ENCODE data around the gene LGALSL. TPM values are rescaled to one million over a fixed set of nuclear protein-coding genes. Genes with fewer than 3 reads are reported as not detected.
A peak's percentile ranks its signal among the peaks of the same experiment; 100 is the strongest.

The LGALSL gene
- total and polyA plus RNA-seq, 2 of the 13 experiments (the other 11 are each of a cell fraction or from before 2014, with no cell fraction given) = 15.4 to 20.0 TPM

DNA sequence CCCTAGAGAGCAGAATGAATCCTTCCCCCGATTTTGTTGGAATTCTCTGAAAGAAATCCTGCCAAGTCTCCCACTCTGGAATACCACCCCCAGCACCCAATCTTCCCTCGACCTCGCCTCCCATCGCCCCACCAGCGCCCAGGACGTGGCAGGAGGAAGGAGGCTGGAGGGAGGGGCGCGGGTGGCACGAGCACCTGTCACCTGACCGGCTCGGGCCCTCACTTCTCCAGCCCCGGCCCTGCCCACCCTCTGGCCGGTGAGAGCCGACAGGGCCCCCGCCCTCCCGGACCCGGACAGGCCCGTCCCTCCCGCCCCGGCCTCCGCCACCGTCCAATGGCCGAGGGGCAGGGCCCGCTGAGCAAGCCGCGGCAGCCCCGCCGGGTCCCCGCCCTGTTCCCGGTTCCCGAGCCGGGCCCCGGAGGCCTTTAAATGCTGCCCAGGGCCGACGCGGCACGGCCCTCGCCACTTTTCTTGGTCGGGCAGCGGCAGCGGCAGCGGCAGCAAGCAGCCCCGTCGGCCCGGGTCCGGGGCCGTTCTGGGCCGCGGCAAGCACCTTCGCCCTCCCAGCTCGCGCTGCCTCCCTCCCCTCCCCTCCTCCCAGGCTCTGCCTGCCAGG, at the start of gene LGALSL (continued):
- TF ChIP-seq ZNF687 (CRISPR knock-in tag; IDR thresholded peaks at IDR 0.05) = peak; percentile 74
- TF ChIP-seq KAT7 (CRISPR knock-in tag; IDR thresholded peaks at IDR 0.05; ENCODE audit: borderline replicate concordance) = 0 out of 2 replicates have a peak, but pooled peaks have one; percentile 9
- no peak for TF ChIP-seq NCOA2 (CRISPR knock-in tag; IDR thresholded peaks at IDR 0.05)
- 0 out of 2 replicates have a peak, but pooled peaks have one; percentile 10 for TF ChIP-seq MAF1 (CRISPR knock-in tag; IDR thresholded peaks at IDR 0.05; ENCODE audit: borderline replicate concordance)
- TF ChIP-seq, protein P1, sequence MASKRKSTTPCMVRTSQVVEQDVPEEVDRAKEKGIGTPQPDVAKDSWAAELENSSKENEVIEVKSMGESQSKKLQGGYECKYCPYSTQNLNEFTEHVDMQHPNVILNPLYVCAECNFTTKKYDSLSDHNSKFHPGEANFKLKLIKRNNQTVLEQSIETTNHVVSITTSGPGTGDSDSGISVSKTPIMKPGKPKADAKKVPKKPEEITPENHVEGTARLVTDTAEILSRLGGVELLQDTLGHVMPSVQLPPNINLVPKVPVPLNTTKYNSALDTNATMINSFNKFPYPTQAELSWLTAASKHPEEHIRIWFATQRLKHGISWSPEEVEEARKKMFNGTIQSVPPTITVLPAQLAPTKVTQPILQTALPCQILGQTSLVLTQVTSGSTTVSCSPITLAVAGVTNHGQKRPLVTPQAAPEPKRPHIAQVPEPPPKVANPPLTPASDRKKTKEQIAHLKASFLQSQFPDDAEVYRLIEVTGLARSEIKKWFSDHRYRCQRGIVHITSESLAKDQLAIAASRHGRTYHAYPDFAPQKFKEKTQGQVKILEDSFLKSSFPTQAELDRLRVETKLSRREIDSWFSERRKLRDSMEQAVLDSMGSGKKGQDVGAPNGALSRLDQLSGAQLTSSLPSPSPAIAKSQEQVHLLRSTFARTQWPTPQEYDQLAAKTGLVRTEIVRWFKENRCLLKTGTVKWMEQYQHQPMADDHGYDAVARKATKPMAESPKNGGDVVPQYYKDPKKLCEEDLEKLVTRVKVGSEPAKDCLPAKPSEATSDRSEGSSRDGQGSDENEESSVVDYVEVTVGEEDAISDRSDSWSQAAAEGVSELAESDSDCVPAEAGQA (IDR thresholded peaks at IDR 0.05; ENCODE audit: low read depth) = no peak
- TF ChIP-seq, protein P1 (CRISPR knock-in tag; IDR thresholded peaks at IDR 0.05; ENCODE audit: borderline replicate concordance) = no peak
- TF ChIP-seq MEIS1 (CRISPR knock-in tag; IDR thresholded peaks at IDR 0.05; ENCODE audit: borderline replicate concordance) = peak; percentile 55
- TF ChIP-seq BHLHE40 (IDR thresholded peaks at IDR 0.05; ENCODE audit: low read length) = peak; percentile 75
- no peak for TF ChIP-seq SIX1 (CRISPR knock-in tag; IDR thresholded peaks at IDR 0.05; ENCODE audit: borderline replicate concordance)
- no peak for TF ChIP-seq ZNF552 (CRISPR knock-in tag; IDR thresholded peaks at IDR 0.05; ENCODE audit: borderline replicate concordance)
- no peak for TF ChIP-seq KDM3A (CRISPR knock-in tag; IDR thresholded peaks at IDR 0.05; ENCODE audit: low read depth)
- TF ChIP-seq REST (IDR thresholded peaks at IDR 0.05; ENCODE audit: borderline replicate concordance in 1 of 2, low read depth in 1 of 2, low read length in 2 of 2) = peak in 1 of 2 experiments; percentile 39; a peak in 1 of 4 replicates
- no peak for TF ChIP-seq CREBL2 (CRISPR knock-in tag; IDR thresholded peaks at IDR 0.05; ENCODE audit: borderline replicate concordance)
- 0 out of 2 replicates have a peak, but pooled peaks have one; percentile 75 for TF ChIP-seq SRY (CRISPR knock-in tag; IDR thresholded peaks at IDR 0.05)
- TF ChIP-seq SKI (IDR thresholded peaks at IDR 0.05; ENCODE audit: partially characterized antibody) = no peak
